ENCODE measurements around the gene CARD10.

GRCh38 chr22:37564111-37564711 is 45.0 kb upstream of the CARD10 start:
- no peak for TF ChIP-seq CTCF (conservative IDR thresholded peaks at IDR 0.05)
- no peak for TF ChIP-seq EZH2 (IDR thresholded peaks at IDR 0.05; ENCODE audit: low read depth)
